GM18951 (cell line): Measurements from ENCODE around the gene ARHGEF7.
"Not testable (repeated sequence)": the region's sequence is repeated elsewhere in the genome, so short reads cannot be mapped to it uniquely, and the experiment has no call there.

Experiments
- POLR2A ChIP-seq: IDR thresholded peaks from 4 replicates; pipeline ENCODE4 v1.6.1; 2011; ENCODE audit warnings: mild to moderate bottlenecking; ENCODE audit not compliant: insufficient read length, insufficient read depth; ENCODE audit errors: extremely low read depth
- in situ Hi-C: fragments of 300-500 bp; cut with MboI; formaldehyde crosslinking; loops from one replicate; pipeline ENCODE4 v1.12.0; 2022; ENCODE audit warnings: low sequenced_read_pairs, mixed read lengths, inconsistent platforms; ENCODE audit not compliant: unreplicated experiment

The ARHGEF7 gene

DNA sequence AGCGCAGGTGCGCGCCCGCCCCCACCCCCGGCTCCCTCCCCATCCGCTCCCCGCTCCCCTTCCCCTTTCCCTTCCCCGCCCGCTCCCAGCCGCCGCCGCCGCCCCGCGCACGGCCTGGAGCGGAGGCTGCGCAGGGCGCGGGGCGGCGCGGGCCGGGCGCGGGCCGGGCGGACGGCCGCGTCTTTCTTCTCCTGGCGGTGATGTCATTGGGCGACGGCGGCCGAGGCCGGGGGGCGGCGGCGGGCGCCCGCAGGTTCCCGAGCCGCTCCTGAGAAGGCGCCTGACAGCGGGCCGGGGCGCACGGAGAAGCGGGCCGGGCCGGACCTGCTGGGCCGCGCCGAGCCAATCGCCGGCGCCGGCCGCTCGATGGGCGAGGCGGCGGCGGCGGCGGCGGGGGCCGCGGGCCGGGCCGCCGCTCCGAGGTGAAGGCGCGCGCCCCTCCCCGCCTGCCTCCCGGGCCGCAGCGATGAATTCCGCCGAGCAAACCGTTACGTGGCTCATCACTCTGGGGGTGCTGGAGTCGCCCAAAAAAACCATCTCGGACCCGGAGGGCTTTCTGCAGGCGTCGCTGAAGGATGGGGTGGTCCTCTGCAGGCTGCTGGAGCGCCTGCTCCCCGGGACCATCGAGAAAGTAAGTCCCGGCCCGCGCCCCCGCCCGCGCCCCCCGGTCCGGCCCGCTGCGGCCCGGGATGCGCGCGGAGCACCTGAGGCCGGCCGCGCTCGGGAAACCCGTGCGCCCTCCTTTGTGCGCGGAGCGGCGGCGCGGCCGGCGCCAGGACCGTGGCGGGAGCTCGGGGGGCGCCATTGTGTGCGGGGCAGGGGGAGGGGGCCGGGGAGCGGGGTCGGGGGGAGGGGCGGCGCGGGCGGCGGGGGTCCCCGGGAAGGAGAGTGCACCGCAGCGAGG lies at the start of gene ARHGEF7:
ARHGEF7 (plus strand) TSS at position 250 of the 904 bp plus-strand sequence; CDS start at position 467, 217 bp downstream.
- in situ Hi-C loops = no loop called here
- TF ChIP-seq POLR2A = no peak

DNA sequence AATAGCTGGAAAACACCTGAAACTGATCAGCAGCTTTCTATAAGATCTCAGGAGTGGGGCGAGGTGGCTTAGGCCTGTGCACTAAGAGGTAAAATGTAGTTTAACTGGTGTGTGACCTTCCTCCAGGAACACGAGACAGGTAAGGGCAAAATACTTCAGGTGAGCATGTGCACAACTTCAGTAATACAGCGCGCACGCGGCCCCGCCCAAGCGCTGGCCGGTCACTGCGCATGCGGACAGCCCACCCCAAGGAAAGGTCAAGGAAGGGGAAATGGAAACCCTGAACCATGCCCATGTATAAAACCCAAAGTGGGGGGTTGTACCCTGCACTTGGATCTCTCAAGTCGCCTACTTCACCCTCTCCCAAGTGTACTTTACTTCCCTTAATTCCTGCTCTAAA lies 49.4 kb upstream of the ARHGEF7 start:
- in situ Hi-C loops = no loop called here

DNA sequence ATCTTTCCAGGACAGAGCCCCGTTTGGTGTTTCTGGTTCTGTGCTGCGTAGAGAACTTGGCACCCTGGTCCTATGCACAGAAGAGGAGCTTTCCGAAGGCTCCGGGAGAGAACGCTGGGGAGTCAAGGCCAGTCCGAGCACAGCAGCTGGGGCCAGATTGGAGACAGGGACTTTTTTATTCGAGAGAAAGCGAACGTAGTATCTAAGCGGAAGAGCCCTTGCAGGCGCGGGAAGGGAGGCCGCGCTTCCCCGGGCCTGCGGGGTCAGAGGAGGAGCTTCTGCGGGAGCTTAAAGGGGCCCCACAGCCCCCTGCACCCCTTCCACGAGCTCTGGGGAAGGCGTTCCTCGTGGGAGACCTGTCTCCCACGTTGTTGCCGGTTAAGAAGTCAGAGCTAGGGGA lies 48.6 kb upstream of the ARHGEF7 start:
- TF ChIP-seq POLR2A = no peak
- in situ Hi-C loops = no loop called here

More for the DNA sequence above, 49.4 kb upstream of the ARHGEF7 start:
- TF ChIP-seq POLR2A = no peak

DNA sequence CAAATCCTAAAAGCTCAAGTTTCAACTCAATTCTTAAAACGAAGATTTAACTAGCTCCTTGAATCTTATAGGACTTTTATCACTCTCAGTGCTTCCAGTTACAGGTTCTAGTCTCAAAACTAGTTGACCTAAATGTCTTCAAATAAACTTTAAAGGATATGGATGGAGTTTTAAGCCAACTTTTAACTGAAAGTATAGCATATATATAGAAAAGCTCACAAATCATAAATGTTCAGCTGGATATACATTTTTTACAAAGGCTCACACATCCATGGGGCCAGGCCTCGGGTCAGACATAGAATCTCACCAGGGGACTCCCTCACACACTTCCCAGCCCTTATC lies 47.1 kb upstream of the ARHGEF7 start:
- in situ Hi-C loops = no loop called here
- TF ChIP-seq POLR2A = no peak

DNA sequence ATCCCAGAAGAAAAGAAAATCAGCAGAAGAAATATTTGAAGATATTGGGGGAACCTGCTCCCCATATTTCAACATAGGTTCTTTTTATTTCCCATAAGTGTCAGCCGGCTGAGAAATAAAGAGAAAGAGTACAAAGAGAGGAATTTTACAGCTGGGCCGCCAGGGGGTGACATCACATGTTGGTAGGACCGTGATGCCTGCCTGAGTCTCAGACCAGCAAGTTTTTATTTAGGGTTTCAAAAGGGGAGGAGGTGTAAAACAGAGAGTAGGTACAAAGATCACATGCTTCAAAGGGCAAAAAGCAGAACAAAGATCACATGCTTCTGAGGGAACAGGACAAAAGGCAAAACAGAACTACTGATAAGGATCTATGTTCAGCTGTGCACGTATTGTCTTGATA lies 44.0 kb upstream of the ARHGEF7 start:
- in situ Hi-C loops = loop anchor here (10.0 kb wide), 1 partner anchor 154 kb away; no protein-coding TSS in a partner anchor

- in situ Hi-C loops = loop anchor here (10.0 kb wide), 1 partner anchor 153 kb away; no protein-coding TSS in a partner anchor
Measured at GRCh38 chr13:111071526-111071925, 43.6 kb upstream of the ARHGEF7 start.

GRCh38 chr13:111074826-111075225 lies 40.3 kb upstream of the ARHGEF7 start:
- TF ChIP-seq POLR2A = no peak
- in situ Hi-C loops = loop anchor here (10.0 kb wide), 1 partner anchor 150 kb away; no protein-coding TSS in a partner anchor

DNA sequence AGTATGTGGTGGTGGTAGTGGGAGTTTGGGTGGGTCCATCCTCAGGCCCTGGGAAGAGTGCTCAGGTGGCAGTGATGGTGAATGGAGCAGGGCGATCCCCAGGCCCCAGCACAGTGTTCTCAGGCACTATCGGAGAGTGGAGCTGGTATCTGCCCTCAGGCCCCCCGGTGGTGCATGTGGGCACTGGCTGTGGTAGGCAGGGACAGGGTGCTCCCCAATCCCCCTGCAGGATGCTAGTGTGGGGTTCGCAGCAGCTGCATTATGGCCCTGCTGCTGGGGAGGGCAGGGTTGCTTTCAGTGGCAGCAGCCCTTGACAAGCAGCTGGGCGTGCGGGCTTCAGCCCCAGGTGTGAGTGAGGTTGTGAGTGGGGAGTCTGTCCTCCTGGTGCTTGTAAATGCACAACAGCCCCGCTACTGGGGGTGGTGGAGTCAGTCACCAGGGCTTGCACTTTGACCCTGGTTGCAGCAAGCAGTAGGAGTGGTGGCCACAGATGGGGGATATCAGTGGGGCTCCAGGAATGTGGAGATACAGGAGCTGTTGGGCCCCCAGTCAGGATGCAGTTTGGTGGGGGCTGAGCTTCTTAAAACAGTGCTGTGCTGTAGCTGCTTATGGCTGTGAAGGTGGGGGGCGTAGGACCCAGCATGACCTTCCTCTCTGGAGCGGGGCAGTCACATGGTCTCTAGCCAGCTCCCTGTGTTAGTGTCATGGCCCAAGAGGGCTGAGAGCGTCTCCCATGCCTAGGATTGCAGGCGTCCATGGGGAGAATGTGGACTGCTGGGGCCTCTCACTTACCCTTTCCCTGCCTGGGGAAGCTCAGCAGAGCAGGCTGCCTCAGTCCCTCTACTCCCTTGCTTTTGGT lies 38.7 kb upstream of the ARHGEF7 start:
- no peak for TF ChIP-seq POLR2A
- in situ Hi-C loops = loop anchor here (10.0 kb wide), 1 partner anchor 148 kb away; no protein-coding TSS in a partner anchor

DNA sequence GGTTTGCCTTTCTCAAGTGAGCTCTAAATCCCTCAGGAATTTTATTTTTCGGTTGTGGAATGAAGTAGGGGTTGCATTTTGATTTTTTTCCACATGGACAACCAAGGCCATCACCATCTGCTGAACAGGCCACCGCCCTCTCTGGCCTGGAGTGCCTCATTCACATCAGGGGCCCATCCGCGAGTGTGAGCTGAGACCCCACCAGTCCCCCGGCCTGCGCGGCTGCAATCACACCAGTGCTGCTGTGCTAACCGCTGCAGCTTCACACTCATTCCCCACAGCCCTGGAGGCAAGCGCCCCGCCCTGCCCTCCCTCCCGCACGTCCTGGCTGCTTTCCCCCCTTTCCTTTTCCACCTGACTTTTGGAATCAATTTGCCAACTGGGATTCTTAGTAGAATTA lies 35.7 kb upstream of the ARHGEF7 start:
- no peak for TF ChIP-seq POLR2A
- in situ Hi-C loops = loop anchor here (10.0 kb wide), 1 partner anchor 145 kb away; no protein-coding TSS in a partner anchor

- in situ Hi-C loops = no loop called here
Measured at GRCh38 chr13:111080642-111081041, 34.5 kb upstream of the ARHGEF7 start.

GRCh38 chr13:111082240-111082639 lies 32.9 kb upstream of the ARHGEF7 start:
- no peak for TF ChIP-seq POLR2A
- in situ Hi-C loops = no loop called here

More at GRCh38 chr13:111080642-111081041, 34.5 kb upstream of the ARHGEF7 start:
- TF ChIP-seq POLR2A = no peak

GRCh38 chr13:111082769-111083168 lies 32.3 kb upstream of the ARHGEF7 start:
- in situ Hi-C loops = not testable (repeated sequence)

- in situ Hi-C loops = not testable (repeated sequence)
Measured at GRCh38 chr13:111083693-111084092, 31.4 kb upstream of the ARHGEF7 start.

GRCh38 chr13:111090169-111090568 lies 24.9 kb upstream of the ARHGEF7 start:
- no peak for TF ChIP-seq POLR2A
- in situ Hi-C loops = no loop called here
